Mesendoderm (in vitro differentiated cells): ENCODE measurements around the gene DLG2.
A peak's percentile ranks its signal among the peaks of the same experiment; 100 is the strongest.

Experiments used
- DNase-seq: peaks from one replicate; pipeline ENCODE4 v3.0.0; 2013
- H2AK5ac ChIP-seq: 2 replicates; pipeline ENCODE4 v1.6.1; 2013; ENCODE audit warnings: low read length, inconsistent platforms
- H2BK120ac ChIP-seq: 2 replicates; pipeline ENCODE4 v1.6.1; 2013; ENCODE audit warnings: low read depth, mild to moderate bottlenecking, low read length, moderate library complexity, mixed read lengths
- H2BK15ac ChIP-seq: replicated peaks from 2 replicates; pipeline ENCODE4 v1.6.1; 2013; ENCODE audit warnings: low read depth, mild to moderate bottlenecking, moderate library complexity
- H2BK5ac ChIP-seq: 2 replicates; pipeline ENCODE4 v1.6.1; 2013; ENCODE audit warnings: low read length, inconsistent platforms
- H3K18ac ChIP-seq: 2 replicates; pipeline ENCODE4 v1.6.1; 2013; ENCODE audit warnings: mild to moderate bottlenecking, low read length, mixed read lengths
- H3K23ac ChIP-seq: one replicate; pipeline ENCODE4 v1.6.1; 2013; ENCODE audit warnings: low read length
- H3K27ac ChIP-seq: 2 replicates; pipeline ENCODE4 v1.5.1; 2013; ENCODE audit warnings: low read depth, mild to moderate bottlenecking, inconsistent platforms, low read length, moderate library complexity
- H3K27me3 ChIP-seq: 2 replicates; pipeline ENCODE4 v1.6.1; 2013; ENCODE audit warnings: low read length, control low read depth, mild to moderate bottlenecking, inconsistent platforms; ENCODE audit not compliant: insufficient read depth, poor library complexity
- H3K36me3 ChIP-seq: 2 replicates; pipeline ENCODE4 v1.6.1; 2013; ENCODE audit warnings: low read length, inconsistent platforms; ENCODE audit not compliant: control insufficient read depth, insufficient read depth
- H3K4ac ChIP-seq: one replicate; pipeline ENCODE4 v1.6.1; 2013; ENCODE audit warnings: low read depth, mild to moderate bottlenecking, low read length, moderate library complexity
- H3K4me1 ChIP-seq: 2 replicates; pipeline ENCODE4 v1.6.1; 2013; ENCODE audit warnings: low read depth, low read length, inconsistent platforms; ENCODE audit not compliant: control insufficient read depth
- H3K4me2 ChIP-seq: 2 replicates; pipeline ENCODE4 v1.6.1; 2013; ENCODE audit warnings: low read length
- H3K4me3 ChIP-seq: 2 replicates; pipeline ENCODE4 v1.5.1; 2013; ENCODE audit warnings: mild to moderate bottlenecking, low read length
- H3K56ac ChIP-seq: one replicate; pipeline ENCODE4 v1.6.1; 2013; ENCODE audit warnings: low read length
- H3K79me1 ChIP-seq: 2 replicates; pipeline ENCODE4 v1.6.1; 2013; ENCODE audit warnings: low read length, inconsistent platforms
- H3K79me2 ChIP-seq: 2 replicates; pipeline ENCODE4 v1.6.1; 2013; ENCODE audit warnings: mild to moderate bottlenecking, low read length; ENCODE audit not compliant: control insufficient read depth, insufficient read depth
- H3K9ac ChIP-seq: 2 replicates; pipeline ENCODE4 v1.6.1; 2013; ENCODE audit warnings: low read length, inconsistent platforms
- H4K5ac ChIP-seq: one replicate; pipeline ENCODE4 v1.6.1; 2013; ENCODE audit warnings: low read length
- H4K8ac ChIP-seq: one replicate; pipeline ENCODE4 v1.6.1; 2013; ENCODE audit warnings: low read depth, mild to moderate bottlenecking, control low read depth, low read length, moderate library complexity
- WGBS: extraction: QIAGEN DNeasy Blood & Tissue Kit; methylation state at CpG from one replicate; pipeline ENCODE4 v1.1.7; 2013; ENCODE audit warnings: low lambda C conversion rate, missing lambda C conversion rate; ENCODE audit not compliant: insufficient coverage; ENCODE audit errors: extremely low coverage; 5-methylcytosine and 5-hydroxymethylcytosine counted together

DLG2 gene

GRCh38 chr11:85575388-85575787 is 51.8 kb downstream of the DLG2 start:
- no peak overlapping the region for H3K23ac ChIP-seq
- no peak overlapping the region for H2BK15ac ChIP-seq
- no CpG with 5 or more reads among the region's 1 CpG for WGBS
- no peak overlapping the region for H2BK5ac ChIP-seq
- no peak overlapping the region for H3K4ac ChIP-seq
- no peaks in the 10 kb centered on the region for H3K4me1 ChIP-seq
- H3K18ac ChIP-seq = no peak overlapping the region
- H3K36me3 ChIP-seq = no peaks in the 10 kb centered on the region
- no peak overlapping the region for H4K5ac ChIP-seq
- no peak overlapping the region for H3K4me2 ChIP-seq
- H2BK120ac ChIP-seq = no peak overlapping the region
- no peak overlapping the region for H3K4me3 ChIP-seq
- no peak overlapping the region for H3K56ac ChIP-seq
- H2AK5ac ChIP-seq = no peak overlapping the region
- H3K27ac ChIP-seq = no peak overlapping the region
- H3K79me2 ChIP-seq = no peaks in the 10 kb centered on the region
- H3K27me3 ChIP-seq = no peaks in the 10 kb centered on the region
- DNase-seq = peak; percentile 65
- H4K8ac ChIP-seq = no peak overlapping the region
- no peak overlapping the region for H3K9ac ChIP-seq
- H3K79me1 ChIP-seq = no peaks in the 10 kb centered on the region

- Histone ChIP-seq H3K27me3 (no peaks in the 10 kb centered on the region), H4K8ac (no peak overlapping the region), H2BK5ac (no peak overlapping the region), H3K23ac (no peak overlapping the region), H3K4me2 (no peak overlapping the region), H4K5ac (no peak overlapping the region), H3K9ac (no peak overlapping the region), H3K4me1 (no peaks in the 10 kb centered on the region), H3K36me3 (no peaks in the 10 kb centered on the region), H3K18ac (no peak overlapping the region), H3K4me3 (no peak overlapping the region), H2BK15ac (no peak overlapping the region), H3K4ac (no peak overlapping the region), H3K79me2 (no peaks in the 10 kb centered on the region), H3K79me1 (no peaks in the 10 kb centered on the region), H3K56ac (no peak overlapping the region), H3K27ac (no peak overlapping the region), H2BK120ac (no peak overlapping the region), H2AK5ac (no peak overlapping the region)
- no CpG with 5 or more reads among the region's 2 CpGs for WGBS
- no peak for DNase-seq
Observed at GRCh38 chr11:85572056-85572455, 55.1 kb downstream of the DLG2 start.

GRCh38 chr11:85569525-85569924 is 57.6 kb downstream of the DLG2 start:
- Histone ChIP-seq H2BK15ac (no peak overlapping the region), H3K56ac (no peak overlapping the region), H3K4ac (no peak overlapping the region), H3K79me2 (no peaks in the 10 kb centered on the region), H3K18ac (no peak overlapping the region), H3K9ac (no peak overlapping the region), H3K4me1 (no peaks in the 10 kb centered on the region), H3K27me3 (no peaks in the 10 kb centered on the region), H4K8ac (no peak overlapping the region), H3K4me2 (no peak overlapping the region), H2BK5ac (no peak overlapping the region), H2BK120ac (no peak overlapping the region), H2AK5ac (no peak overlapping the region), H4K5ac (no peak overlapping the region), H3K36me3 (no peaks in the 10 kb centered on the region), H3K4me3 (no peak overlapping the region), H3K23ac (no peak overlapping the region), H3K79me1 (no peaks in the 10 kb centered on the region), H3K27ac (no peak overlapping the region)
- no CpG with 5 or more reads among the region's 4 CpGs for WGBS
- no peak for DNase-seq

GRCh38 chr11:85558411-85558810 is 68.7 kb downstream of the DLG2 start:
- Histone ChIP-seq H3K36me3 (no peaks in the 10 kb centered on the region), H3K79me2 (no peaks in the 10 kb centered on the region), H2BK120ac (no peak overlapping the region), H3K9ac (no peak overlapping the region), H3K18ac (no peak overlapping the region), H3K4me2 (no peak overlapping the region), H4K8ac (no peak overlapping the region), H4K5ac (no peak overlapping the region), H2BK5ac (no peak overlapping the region), H3K56ac (no peak overlapping the region), H3K4me3 (no peak overlapping the region), H3K4me1 (no peaks in the 10 kb centered on the region), H2AK5ac (no peak overlapping the region), H3K23ac (no peak overlapping the region), H2BK15ac (no peak overlapping the region), H3K79me1 (no peaks in the 10 kb centered on the region), H3K4ac (no peak overlapping the region), H3K27me3 (no peaks in the 10 kb centered on the region), H3K27ac (no peak overlapping the region)
- no CpG with 5 or more reads among the region's 2 CpGs for WGBS
- DNase-seq = no peak

GRCh38 chr11:85551881-85552280 is 75.3 kb downstream of the DLG2 start:
- no peak overlapping the region for H3K4me2 ChIP-seq
- no peak overlapping the region for H3K23ac ChIP-seq
- H3K27ac ChIP-seq = no peak overlapping the region
- H3K9ac ChIP-seq = no peak overlapping the region
- no peak overlapping the region for H2BK5ac ChIP-seq
- H3K27me3 ChIP-seq = no peaks in the 10 kb centered on the region
- H4K5ac ChIP-seq = no peak overlapping the region
- no peak for DNase-seq
- WGBS = no CpG with 5 or more reads among the region's 1 CpG
- no peak overlapping the region for H3K56ac ChIP-seq
- no peak overlapping the region for H2AK5ac ChIP-seq
- H4K8ac ChIP-seq = no peak overlapping the region
- H3K4ac ChIP-seq = no peak overlapping the region
- no peak overlapping the region for H2BK120ac ChIP-seq
- no peaks in the 10 kb centered on the region for H3K79me1 ChIP-seq
- no peak overlapping the region for H3K4me3 ChIP-seq
- no peaks in the 10 kb centered on the region for H3K36me3 ChIP-seq
- no peak overlapping the region for H2BK15ac ChIP-seq
- no peak overlapping the region for H3K18ac ChIP-seq
- no peaks in the 10 kb centered on the region for H3K4me1 ChIP-seq
- H3K79me2 ChIP-seq = no peaks in the 10 kb centered on the region

- Histone ChIP-seq H3K79me2 (no peaks in the 10 kb centered on the region), H3K79me1 (no peaks in the 10 kb centered on the region), H3K56ac (no peak overlapping the region), H3K9ac (no peak overlapping the region), H3K27me3 (no peaks in the 10 kb centered on the region), H4K8ac (no peak overlapping the region), H3K36me3 (no peaks in the 10 kb centered on the region), H3K4me1 (peaks cover 6% of the 10 kb centered on the region), H3K18ac (no peak overlapping the region), H3K27ac (no peak overlapping the region), H3K23ac (no peak overlapping the region), H4K5ac (no peak overlapping the region), H3K4me2 (no peak overlapping the region), H2BK15ac (no peak overlapping the region), H2BK5ac (no peak overlapping the region), H2BK120ac (no peak overlapping the region), H3K4me3 (no peak overlapping the region), H3K4ac (no peak overlapping the region), H2AK5ac (no peak overlapping the region)
- no peak for DNase-seq
Observed at GRCh38 chr11:85541683-85542082, 85.5 kb downstream of the DLG2 start.
